GM12878 (cell line): ENCODE data around the gene NDUFS6. TPM values are rescaled to one million over a fixed set of nuclear protein-coding genes. Genes with fewer than 3 reads are reported as not detected.

Experiments
- ATAC-seq: fragments of 200-7000 bp; cut with Tn5 transposase; 3 replicates; pipeline ENCODE4 v1.9.1; 2020; ENCODE audit warnings: mild to moderate bottlenecking, moderate library complexity
- BruUV-seq: library from RNA; stranded (reverse); fragments of 400-500 nt; replicated peaks from 2 replicates; lab custom pipeline; 2021; lab: Mats Ljungman, UMichigan
- CTCF ChIA-PET: fragments of 300-600 bp; sonication (Branson Sonifier 250); formaldehyde crosslinking; extraction: SDS; loops from one replicate; lab custom pipeline; 2021; ENCODE audit warnings: inconsistent platforms; lab: Yijun Ruan, JAX
- POLR2A ChIA-PET: fragments of 350-600 bp; formaldehyde crosslinking; extraction: SDS; loops from one replicate; lab custom pipeline; 2021; ENCODE audit warnings: inconsistent platforms; lab: Charles Lee
- RAD21 ChIA-PET: fragments of 300-600 bp; sonication (Branson Sonifier 250); formaldehyde crosslinking; loops from one replicate; lab custom pipeline; 2023; ENCODE audit warnings: antibody characterized with exemption; ENCODE audit not compliant: unreplicated experiment; lab: Charles Lee
- SMC1A ChIA-PET: fragments of 300-600 bp; sonication (Branson Sonifier 250); formaldehyde crosslinking; loops from one replicate; lab custom pipeline; 2023; ENCODE audit not compliant: unreplicated experiment, uncharacterized antibody; lab: Charles Lee
- DNase-seq: peaks from one replicate; pipeline ENCODE4 v3.0.0-alpha.2; 2011; ENCODE audit warnings: low read depth, low spot score
- FAIRE-seq: peaks from 3 replicates; lab custom pipeline; 2011; peaks lifted over from hg19 to GRCh38; lab: Jason Lieb, UNC
- H2AFZ ChIP-seq: 2 replicates; pipeline ENCODE4 v1.6.0; 2011; ENCODE audit warnings: low read depth, low read length, control low read depth; ENCODE audit not compliant: control insufficient read depth
- H3K27ac ChIP-seq: 2 replicates; pipeline ENCODE4 v1.5.1; 2011; ENCODE audit warnings: control low read depth; ENCODE audit not compliant: control insufficient read depth, insufficient read depth
- H3K27me3 ChIP-seq, 2 experiments: replicated peaks in 1 of 2; 2 replicates each; pipeline versions ENCODE4 v1.6.0 to v1.6.1; 2011; ENCODE audit warnings: low read length in 1 of 2; ENCODE audit not compliant: control insufficient read depth in 2 of 2, insufficient read depth in 2 of 2
- H3K36me3 ChIP-seq, 2 experiments: 2 replicates each; pipeline ENCODE4 v1.5.1; 2011; ENCODE audit warnings: low read length in 1 of 2; ENCODE audit not compliant: control insufficient read depth in 2 of 2, insufficient read depth in 2 of 2
- H3K4me1 ChIP-seq: 2 replicates; pipeline ENCODE4 v1.6.1; 2011; ENCODE audit warnings: mild to moderate bottlenecking, low read length, moderate library complexity, mixed read lengths; ENCODE audit not compliant: control insufficient read depth, insufficient read depth
- H3K4me2 ChIP-seq: 2 replicates; pipeline ENCODE4 v1.6.0; 2011; ENCODE audit warnings: control low read depth; ENCODE audit not compliant: control insufficient read depth, insufficient read depth
- H3K4me3 ChIP-seq: fragments of 200-600 bp; sonication (generic); 2 replicates; pipeline ENCODE4 v1.5.1; 2016
- H3K79me2 ChIP-seq: 2 replicates; pipeline ENCODE4 v1.6.0; 2011; ENCODE audit warnings: low read length; ENCODE audit not compliant: control insufficient read depth, insufficient read depth
- H3K9ac ChIP-seq: 2 replicates; pipeline ENCODE4 v1.8.0; 2011; ENCODE audit warnings: low read length, control low read depth, mixed read lengths; ENCODE audit not compliant: control insufficient read depth, insufficient read depth
- H3K9me3 ChIP-seq: replicated peaks from 3 replicates; pipeline ENCODE4 v1.5.1; 2011; ENCODE audit warnings: mild to moderate bottlenecking, low read length; ENCODE audit not compliant: control insufficient read depth, insufficient read depth
- H4K20me1 ChIP-seq: 2 replicates; pipeline ENCODE4 v1.6.0; 2011; ENCODE audit not compliant: control insufficient read depth, insufficient read depth
- CBFB ChIP-seq: IDR thresholded peaks from 2 replicates; pipeline ENCODE4 v1.6.1; 2016; ENCODE audit warnings: antibody characterized with exemption, low read depth
- CREB1 ChIP-seq: IDR thresholded peaks from 2 replicates; pipeline ENCODE4 v1.6.1; 2012; ENCODE audit warnings: low read depth, mild to moderate bottlenecking, inconsistent platforms
- EP300 ChIP-seq, 2 experiments: fragments of 150-350 bp in 1 of 2; IDR thresholded peaks; 2 replicates each; pipeline ENCODE4 v1.6.1; 2011 to 2012; ENCODE audit warnings: low read depth in 2 of 2, low read length in 2 of 2, borderline replicate concordance in 1 of 2, improper control_type of control experiment in 1 of 2, inconsistent platforms in 1 of 2; ENCODE audit not compliant: control insufficient read depth in 1 of 2
- MYC ChIP-seq: IDR thresholded peaks from 2 replicates; pipeline ENCODE4 v1.6.1; 2011; ENCODE audit warnings: mild to moderate bottlenecking, low read length, moderate library complexity, inconsistent platforms; ENCODE audit not compliant: insufficient read depth, insufficient replicate concordance, insufficient read length, severe bottlenecking
- NFYB ChIP-seq: IDR thresholded peaks from 2 replicates; pipeline ENCODE4 v1.6.1; 2011; ENCODE audit warnings: low read depth, mild to moderate bottlenecking, low read length, improper control_type of control experiment, moderate library complexity; ENCODE audit not compliant: insufficient read depth
- RBBP5 ChIP-seq: fragments of 200-600 bp; sonication (generic); conservative IDR thresholded peaks from 2 replicates; pipeline ENCODE4 v1.6.1; 2016
- RFX5 ChIP-seq: IDR thresholded peaks from 2 replicates; pipeline ENCODE4 v1.6.1; 2011; ENCODE audit warnings: low read depth, low read length, improper control_type of control experiment
- TAF1 ChIP-seq: IDR thresholded peaks from 2 replicates; pipeline ENCODE4 v1.6.1; 2011; ENCODE audit warnings: mild to moderate bottlenecking, low read depth, low read length, borderline replicate concordance
- ZNF207 ChIP-seq: fragments of 450-650 bp; IDR thresholded peaks from 2 replicates; pipeline ENCODE4 v1.6.1; 2014; ENCODE audit warnings: antibody characterized with exemption, mild to moderate bottlenecking, borderline replicate concordance
- ZNF274 ChIP-seq: IDR thresholded peaks from one replicate; pipeline ENCODE4 v1.8.0; 2011; ENCODE audit not compliant: insufficient read length, insufficient read depth
- WGBS: methylation state at CpG from one replicate; pipeline ENCODE4 v1.1.6; 2016; ENCODE audit warnings: low lambda C conversion rate; ENCODE audit not compliant: insufficient replicate concordance, insufficient coverage; ENCODE audit errors: missing lambda C conversion rate; 5-methylcytosine and 5-hydroxymethylcytosine counted together
- in situ Hi-C: fragments of 300-500 bp; cut with MboI; formaldehyde crosslinking; loops from 9 replicates; pipeline ENCODE4 v1.14.3; 2018; ENCODE audit warnings: mixed read lengths
- intact Hi-C: fragments of 100-400 bp; cut with micrococcal nuclease; formaldehyde crosslinking; loops from one replicate; pipeline ENCODE4 v1.14.2; 2022; ENCODE audit not compliant: unreplicated experiment
- polyA plus RNA-seq, 11 experiments: library from polyadenylated mRNA; depleted of rRNA in 4 of 11; unstranded in 6 of 11; stranded (reverse) in 5 of 11; fragments of >200 nt; fragmentation: Nextera tagmentation in 4 of 11; fragmentation: Illumina TruSeq in 1 of 11; extraction: Ambion mirVana in 4 of 11; extraction: Trizol in 1 of 11; gene quantifications; 1 replicate in 1 of 11; 2 replicates in 10 of 11; pipeline versions ENCODE4 v1.2.1 to v1.2.3, GENCODE V29; 2011 to 2016; ENCODE audit warnings: inconsistent platforms in 2 of 11, missing spikeins in 2 of 11, low read depth in 1 of 11
- total RNA-seq, 4 experiments: library from RNA; depleted of rRNA in 3 of 4; stranded (reverse); fragments of >200 nt in 3 of 4; fragmentation: Illumina TruSeq in 1 of 4; extraction: Trizol in 1 of 4; gene quantifications; 2 replicates each; pipeline versions ENCODE4 v1.2.1 to v1.2.3, GENCODE V29; 2013 to 2021
- TF ChIP-seq, protein P1 (sequence below): fragments of 450-650 bp; IDR thresholded peaks from 2 replicates; pipeline ENCODE4 v1.6.1; 2016; ENCODE audit warnings: mild to moderate bottlenecking

Gene NDUFS6
- total and polyA plus RNA-seq, 10 of the 15 experiments (the other 5 are each of a cell fraction or from before 2014, with no cell fraction given): 20.7 to 213 (median 58.3) TPM

- in situ Hi-C loops (no loop called here), intact Hi-C loops (no loop called here)
- no peak overlapping the region for H3K4me2 ChIP-seq
- DNase-seq (no peak), ATAC-seq (no peak), FAIRE-seq (no peak)
- 37% methylated on average over 16 of the region's 16 CpGs for WGBS
- H3K27me3 ChIP-seq: no peaks in the 10 kb centered on the region; a peak in 2 of 4 replicates
- H4K20me1 ChIP-seq: no peaks in the 10 kb centered on the region
- TF ChIP-seq TAF1 (no peak), ZNF274 (no peak), CBFB (no peak), RFX5 (no peak), ZNF207 (no peak), NFYB (no peak), RBBP5 (no peak), MYC (no peak), CREB1 (no peak), EP300 (IDR thresholded peaks at IDR 0.05; ENCODE audit: borderline replicate concordance in 1 of 2, control insufficient read depth in 1 of 2, low read depth in 2 of 2, low read length in 2 of 2) (no peak)
- TF ChIP-seq, protein P1, sequence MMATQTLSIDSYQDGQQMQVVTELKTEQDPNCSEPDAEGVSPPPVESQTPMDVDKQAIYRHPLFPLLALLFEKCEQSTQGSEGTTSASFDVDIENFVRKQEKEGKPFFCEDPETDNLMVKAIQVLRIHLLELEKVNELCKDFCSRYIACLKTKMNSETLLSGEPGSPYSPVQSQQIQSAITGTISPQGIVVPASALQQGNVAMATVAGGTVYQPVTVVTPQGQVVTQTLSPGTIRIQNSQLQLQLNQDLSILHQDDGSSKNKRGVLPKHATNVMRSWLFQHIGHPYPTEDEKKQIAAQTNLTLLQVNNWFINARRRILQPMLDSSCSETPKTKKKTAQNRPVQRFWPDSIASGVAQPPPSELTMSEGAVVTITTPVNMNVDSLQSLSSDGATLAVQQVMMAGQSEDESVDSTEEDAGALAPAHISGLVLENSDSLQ: no peak
- CTCF ChIA-PET: interaction anchor here (1.2 kb wide), 1 partner anchor 14 kb away, joined by 3 read pairs; no protein-coding TSS in a partner anchor
- no peak overlapping the region for H3K27ac ChIP-seq
- no peak overlapping the region for H3K4me3 ChIP-seq
- no peaks in the 10 kb centered on the region for H3K4me1 ChIP-seq
- POLR2A ChIA-PET: no interaction called here
- no peaks in the 10 kb centered on the region for H3K9me3 ChIP-seq
- RAD21 ChIA-PET: no interaction called here
- no peaks in the 10 kb centered on the region for H3K79me2 ChIP-seq
- BruUV-seq: no TSS peak
- no peak overlapping the region for H2AFZ ChIP-seq
- no peak overlapping the region for H3K9ac ChIP-seq
- SMC1A ChIA-PET: interaction anchor here (1.0 kb wide), 1 partner anchor 18 kb away, joined by 3 read pairs; no protein-coding TSS in a partner anchor
- H3K36me3 ChIP-seq: no peaks in the 10 kb centered on the region
Measured at GRCh38 chr5:1752881-1753280, 48.3 kb upstream of the NDUFS6 start.
